ENCODE measurements around the gene HTRA2.

DNA sequence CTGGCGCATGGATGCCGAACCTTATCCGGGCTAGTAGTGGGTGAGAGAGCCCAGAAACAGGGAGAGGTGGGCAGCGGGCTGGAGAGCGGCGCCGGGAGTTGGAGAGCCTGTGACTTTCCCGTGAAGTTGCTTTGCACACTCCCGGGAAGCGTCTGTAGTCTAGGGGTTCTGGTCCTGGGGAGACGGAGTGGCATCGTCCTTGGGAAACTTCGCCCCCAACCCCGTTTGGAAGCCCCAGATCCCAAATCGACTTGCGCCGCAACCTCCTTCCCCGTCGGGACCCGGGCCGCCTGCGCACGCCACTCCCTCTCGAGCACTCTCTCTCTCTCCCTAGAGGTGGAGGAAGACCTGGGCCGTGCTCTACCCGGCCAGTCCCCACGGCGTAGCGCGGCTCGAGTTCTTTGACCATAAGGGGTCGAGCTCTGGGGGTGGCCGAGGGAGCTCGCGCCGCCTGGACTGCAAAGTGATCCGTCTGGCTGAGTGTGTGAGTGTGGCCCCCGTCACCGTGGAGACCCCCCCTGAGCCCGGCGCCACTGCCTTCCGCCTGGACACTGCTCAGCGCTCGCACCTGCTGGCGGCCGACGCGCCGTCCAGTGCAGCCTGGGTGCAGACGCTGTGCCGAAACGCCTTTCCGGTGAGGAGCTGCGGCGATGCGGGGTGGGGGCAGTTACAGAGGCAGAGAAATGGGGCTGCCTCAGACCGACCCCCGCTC, 25.2 kb downstream of the HTRA2 start:
- TF ChIP-seq, protein P1, sequence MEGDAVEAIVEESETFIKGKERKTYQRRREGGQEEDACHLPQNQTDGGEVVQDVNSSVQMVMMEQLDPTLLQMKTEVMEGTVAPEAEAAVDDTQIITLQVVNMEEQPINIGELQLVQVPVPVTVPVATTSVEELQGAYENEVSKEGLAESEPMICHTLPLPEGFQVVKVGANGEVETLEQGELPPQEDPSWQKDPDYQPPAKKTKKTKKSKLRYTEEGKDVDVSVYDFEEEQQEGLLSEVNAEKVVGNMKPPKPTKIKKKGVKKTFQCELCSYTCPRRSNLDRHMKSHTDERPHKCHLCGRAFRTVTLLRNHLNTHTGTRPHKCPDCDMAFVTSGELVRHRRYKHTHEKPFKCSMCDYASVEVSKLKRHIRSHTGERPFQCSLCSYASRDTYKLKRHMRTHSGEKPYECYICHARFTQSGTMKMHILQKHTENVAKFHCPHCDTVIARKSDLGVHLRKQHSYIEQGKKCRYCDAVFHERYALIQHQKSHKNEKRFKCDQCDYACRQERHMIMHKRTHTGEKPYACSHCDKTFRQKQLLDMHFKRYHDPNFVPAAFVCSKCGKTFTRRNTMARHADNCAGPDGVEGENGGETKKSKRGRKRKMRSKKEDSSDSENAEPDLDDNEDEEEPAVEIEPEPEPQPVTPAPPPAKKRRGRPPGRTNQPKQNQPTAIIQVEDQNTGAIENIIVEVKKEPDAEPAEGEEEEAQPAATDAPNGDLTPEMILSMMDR (IDR thresholded peaks at IDR 0.05) = no peak
- no peak for TF ChIP-seq POLR2A (IDR thresholded peaks at IDR 0.05)
